Measurements from ENCODE around the gene MVD.

- no peak for TF ChIP-seq POLR2A (IDR thresholded peaks at IDR 0.05)
- TF ChIP-seq, protein P1, sequence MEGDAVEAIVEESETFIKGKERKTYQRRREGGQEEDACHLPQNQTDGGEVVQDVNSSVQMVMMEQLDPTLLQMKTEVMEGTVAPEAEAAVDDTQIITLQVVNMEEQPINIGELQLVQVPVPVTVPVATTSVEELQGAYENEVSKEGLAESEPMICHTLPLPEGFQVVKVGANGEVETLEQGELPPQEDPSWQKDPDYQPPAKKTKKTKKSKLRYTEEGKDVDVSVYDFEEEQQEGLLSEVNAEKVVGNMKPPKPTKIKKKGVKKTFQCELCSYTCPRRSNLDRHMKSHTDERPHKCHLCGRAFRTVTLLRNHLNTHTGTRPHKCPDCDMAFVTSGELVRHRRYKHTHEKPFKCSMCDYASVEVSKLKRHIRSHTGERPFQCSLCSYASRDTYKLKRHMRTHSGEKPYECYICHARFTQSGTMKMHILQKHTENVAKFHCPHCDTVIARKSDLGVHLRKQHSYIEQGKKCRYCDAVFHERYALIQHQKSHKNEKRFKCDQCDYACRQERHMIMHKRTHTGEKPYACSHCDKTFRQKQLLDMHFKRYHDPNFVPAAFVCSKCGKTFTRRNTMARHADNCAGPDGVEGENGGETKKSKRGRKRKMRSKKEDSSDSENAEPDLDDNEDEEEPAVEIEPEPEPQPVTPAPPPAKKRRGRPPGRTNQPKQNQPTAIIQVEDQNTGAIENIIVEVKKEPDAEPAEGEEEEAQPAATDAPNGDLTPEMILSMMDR (IDR thresholded peaks at IDR 0.05) = no peak
These were observed 39.7 kb upstream of the MVD start for GRCh38 chr16:88702371-88703210.
